Esophagus muscularis mucosa (tissue), 4 donors: Measurements from ENCODE around the gene GALNT18. TPM values are rescaled to one million over a fixed set of nuclear protein-coding genes. Genes with fewer than 3 reads are reported as not detected.

Source experiments
- DNase-seq: peaks from one replicate; pipeline ENCODE4 v3.0.0-alpha.2; 2017; ENCODE audit errors: extremely low spot score
- H3K27ac ChIP-seq, 4 donors: fragments of 200-600 bp; sonication (generic); replicated peaks in 1 of 4; 1 replicate in 3 of 4; 2 replicates in 1 of 4; pipeline ENCODE4 v1.5.1; 2016 to 2019; ENCODE audit warnings: mild to moderate bottlenecking in 1 of 4
- H3K27me3 ChIP-seq, 4 donors: fragments of 200-600 bp; sonication (generic); one replicate each; pipeline versions ENCODE4 v1.5.1 to v1.6.0; 2016 to 2019
- H3K36me3 ChIP-seq, 4 donors: fragments of 200-600 bp; sonication (generic); one replicate each; pipeline ENCODE4 v1.5.1; 2016 to 2019
- H3K4me1 ChIP-seq, 4 donors: fragments of 200-600 bp; sonication (generic); one replicate each; pipeline ENCODE4 v1.5.1; 2016 to 2019
- H3K4me3 ChIP-seq, 4 donors: fragments of 200-600 bp; sonication (generic); 1 replicate in 2 of 4; 2 replicates in 2 of 4; pipeline ENCODE4 v1.5.1; 2016 to 2019; ENCODE audit warnings: mild to moderate bottlenecking in 4 of 4, moderate library complexity in 1 of 4
- H3K9me3 ChIP-seq, 4 donors: fragments of 200-600 bp; sonication (generic); 1 replicate in 3 of 4; 2 replicates in 1 of 4; pipeline ENCODE4 v1.5.1; 2016 to 2019
- CTCF ChIP-seq, 3 experiments: fragments of 200-600 bp in 2 of 3; fragments of 450-650 bp in 1 of 3; sonication (generic) in 2 of 3; IDR thresholded peaks; one replicate each; pipeline ENCODE4 v1.5.1; 2017 to 2019; ENCODE audit warnings: antibody characterized with exemption in 3 of 3, mild to moderate bottlenecking in 2 of 3, moderate library complexity in 1 of 3
- EP300 ChIP-seq: sonication (generic); formaldehyde crosslinking; IDR thresholded peaks from one replicate; pipeline ENCODE4 v1.6.1; 2017; ENCODE audit warnings: antibody characterized with exemption
- POLR2A ChIP-seq: fragments of 450-650 bp; IDR thresholded peaks from one replicate; pipeline ENCODE4 v1.6.1; 2017; ENCODE audit warnings: antibody characterized with exemption, moderate library complexity, mild to moderate bottlenecking, low read depth
- POLR2AphosphoS5 ChIP-seq, 2 donors: sonication (generic); formaldehyde crosslinking; IDR thresholded peaks; one replicate each; pipeline ENCODE4 v1.6.1; 2017; ENCODE audit warnings: antibody characterized with exemption in 2 of 2
- WGBS: methylation state at CpG from one replicate; pipeline ENCODE4 v1.1.5; 2018; 5-methylcytosine and 5-hydroxymethylcytosine counted together
- intact Hi-C: fragments of 100-400 bp; cut with DNase I; formaldehyde crosslinking; loops from one replicate; pipeline ENCODE4 v1.15.1; 2023
- total RNA-seq, 4 donors: library from RNA; depleted of rRNA; stranded (reverse); fragments of >200 nt; gene quantifications; one replicate each; pipeline versions ENCODE4 v1.1.0 to v1.2.1, GENCODE V29; 2016

Gene GALNT18
- total RNA-seq, 4 donors from 2014 or later: 29.1 to 67.0 (median 49.3) TPM

GRCh38 chr11:11622772-11623171, 967 bp upstream of the GALNT18 start:
- no peaks in the 10 kb centered on the region for H3K9me3 ChIP-seq
- WGBS: 47% methylated on average over 5 of the region's 5 CpGs
- H3K36me3 ChIP-seq: no peaks in the 10 kb centered on the region
- peak overlapping the region in 1 of 4 donors; percentile 71 for H3K4me3 ChIP-seq
- peak; percentile 12 for TF ChIP-seq EP300
- no peak for TF ChIP-seq CTCF (IDR thresholded peaks at IDR 0.05)
- no peak for TF ChIP-seq POLR2A
- peak; percentile 52 for TF ChIP-seq POLR2AphosphoS5 (IDR thresholded peaks at IDR 0.05)
- DNase-seq: no peak
- no peaks in the 10 kb centered on the region for H3K27me3 ChIP-seq
- H3K27ac ChIP-seq: peak overlapping the region; percentile 66 to 89 (median 78)
- H3K4me1 ChIP-seq: peaks cover 22 to 57% (median 56%) of the 10 kb centered on the region in 4 donors
- intact Hi-C loops: loop anchor here (5.0 to 10.0 kb wide), 3 partner anchors 165 to 588 kb away; no protein-coding TSS in a partner anchor

GRCh38 chr11:11622340-11622706, 518 bp upstream of the GALNT18 start:
- WGBS: 18% methylated on average over 12 of the region's 12 CpGs
- intact Hi-C loops: loop anchor here (5.0 to 10.0 kb wide), 3 partner anchors 165 to 588 kb away; no protein-coding TSS in a partner anchor
- peak overlapping the region; percentile 66 to 89 (median 78) for H3K27ac ChIP-seq
- no peak for DNase-seq
- no peak for TF ChIP-seq POLR2AphosphoS5 (IDR thresholded peaks at IDR 0.05)
- H3K36me3 ChIP-seq: no peaks in the 10 kb centered on the region
- no peaks in the 10 kb centered on the region for H3K9me3 ChIP-seq
- no peaks in the 10 kb centered on the region for H3K27me3 ChIP-seq
- H3K4me3 ChIP-seq: peak overlapping the region; percentile 64 to 71 (median 68)
- peaks cover 24 to 62% (median 60%) of the 10 kb centered on the region in 4 donors for H3K4me1 ChIP-seq

GRCh38 chr11:11620921-11621572, 758 bp downstream of the GALNT18 start:
- TF ChIP-seq CTCF (IDR thresholded peaks at IDR 0.05) (peak; percentile 25 to 28 (median 25)), EP300 (no peak), POLR2AphosphoS5 (IDR thresholded peaks at IDR 0.05) (no peak), POLR2A (no peak)
- H3K27me3 ChIP-seq: no peaks in the 10 kb centered on the region
- no peaks in the 10 kb centered on the region for H3K9me3 ChIP-seq
- peaks cover 29 to 73% (median 72%) of the 10 kb centered on the region in 4 donors for H3K4me1 ChIP-seq
- WGBS: 0% methylated on average over 9 of the region's 55 CpGs
- no peaks in the 10 kb centered on the region for H3K36me3 ChIP-seq
- peak; percentile 92 for DNase-seq
- H3K27ac ChIP-seq: peak overlapping the region; percentile 75 to 89 (median 82)
- H3K4me3 ChIP-seq: peak overlapping the region; percentile 64 to 71 (median 68)
- intact Hi-C loops: loop anchor here (5.0 to 10.0 kb wide), 3 partner anchors 166 to 586 kb away; no protein-coding TSS in a partner anchor

- Histone ChIP-seq H3K4me3 (peak overlapping the region; percentile 64 to 71 (median 68)), H3K9me3 (no peaks in the 10 kb centered on the region), H3K36me3 (no peaks in the 10 kb centered on the region), H3K27me3 (no peaks in the 10 kb centered on the region), H3K27ac (peak overlapping the region; percentile 75 to 89 (median 82)), H3K4me1 (peaks cover 35 to 80% (median 74%) of the 10 kb centered on the region in 4 donors)
- intact Hi-C loops: loop anchor here (5.0 to 10.0 kb wide), 3 partner anchors 167 to 586 kb away; no protein-coding TSS in a partner anchor
- WGBS: 2% methylated on average over 11 of the region's 48 CpGs
- DNase-seq: peak; percentile 91
- TF ChIP-seq EP300 (no peak), CTCF (IDR thresholded peaks at IDR 0.05) (no peak), POLR2AphosphoS5 (IDR thresholded peaks at IDR 0.05) (peak in 1 of 2 donors; percentile 54), POLR2A (no peak)
Measured at GRCh38 chr11:11620173-11620920, 1.5 kb downstream of the GALNT18 start.

GRCh38 chr11:11618973-11619435, 2.8 kb downstream of the GALNT18 start:
- peaks cover 39 to 92% (median 83%) of the 10 kb centered on the region in 4 donors for H3K4me1 ChIP-seq
- H3K27ac ChIP-seq: peak overlapping the region in 2 of 4 donors; percentile 40 to 82
- H3K9me3 ChIP-seq: no peaks in the 10 kb centered on the region
- H3K27me3 ChIP-seq: no peaks in the 10 kb centered on the region
- WGBS: 73% methylated on average over 4 of the region's 4 CpGs
- peak; percentile 68 for DNase-seq
- intact Hi-C loops: no loop called here
- H3K4me3 ChIP-seq: peak overlapping the region; percentile 64 to 71 (median 68)
- H3K36me3 ChIP-seq: no peaks in the 10 kb centered on the region
- TF ChIP-seq EP300 (no peak), CTCF (IDR thresholded peaks at IDR 0.05) (peak in 2 of 3 experiments; percentile 28 to 30)
